GM23338 (cell line): ENCODE results near the gene ZNF630. TPM values are rescaled to one million over a fixed set of nuclear protein-coding genes. Genes with fewer than 3 reads are reported as not detected.

Source experiments
- ATAC-seq: fragments of 200-7000 bp; cut with Tn5 transposase; 3 replicates; pipeline ENCODE4 v1.9.1; 2020
- DNase-seq: peaks from one replicate; pipeline ENCODE4 v3.0.0-alpha.2; 2015; ENCODE audit warnings: low spot score
- H2AFZ ChIP-seq: fragments of 200-600 bp; sonication (generic); 2 replicates; pipeline ENCODE4 v1.8.0; 2016; ENCODE audit warnings: antibody characterized with exemption, mild to moderate bottlenecking, moderate library complexity
- H3F3A ChIP-seq: fragments of 200-600 bp; sonication (generic); replicated peaks from 2 replicates; pipeline ENCODE4 v1.8.0; 2017; ENCODE audit warnings: antibody characterized with exemption, mixed run types, low read depth
- H3K27ac ChIP-seq: fragments of 200-600 bp; sonication (generic); 2 replicates; pipeline ENCODE4 v1.6.1; 2016; ENCODE audit warnings: low read depth
- H3K27me3 ChIP-seq: fragments of 200-600 bp; sonication (generic); 2 replicates; pipeline ENCODE4 v1.8.0; 2016; ENCODE audit warnings: mild to moderate bottlenecking, mixed run types, moderate library complexity; ENCODE audit not compliant: insufficient read depth
- H3K36me3 ChIP-seq: fragments of 200-600 bp; sonication (generic); 2 replicates; pipeline ENCODE4 v1.8.0; 2016; ENCODE audit warnings: mild to moderate bottlenecking; ENCODE audit not compliant: insufficient read depth
- H3K4me1 ChIP-seq: fragments of 200-600 bp; sonication (generic); 2 replicates; pipeline ENCODE4 v1.8.0; 2016; ENCODE audit warnings: mild to moderate bottlenecking, moderate library complexity; ENCODE audit not compliant: insufficient read depth
- H3K4me2 ChIP-seq: fragments of 200-600 bp; sonication (generic); 2 replicates; pipeline ENCODE4 v1.7.1; 2017; ENCODE audit warnings: mixed run types
- H3K4me3 ChIP-seq: fragments of 200-600 bp; sonication (generic); 2 replicates; pipeline ENCODE4 v1.6.1; 2016; ENCODE audit warnings: mixed run types
- H3K79me2 ChIP-seq: fragments of 200-600 bp; sonication (generic); replicated peaks from 2 replicates; pipeline ENCODE4 v1.8.0; 2017; ENCODE audit warnings: mild to moderate bottlenecking; ENCODE audit not compliant: insufficient read depth
- H3K9me2 ChIP-seq: fragments of 200-600 bp; sonication (generic); 2 replicates; pipeline ENCODE4 v1.8.0; 2017; ENCODE audit not compliant: insufficient read depth
- H4K20me1 ChIP-seq: fragments of 200-600 bp; sonication (generic); replicated peaks from 2 replicates; pipeline ENCODE4 v1.8.0; 2017; ENCODE audit warnings: mild to moderate bottlenecking; ENCODE audit not compliant: insufficient read depth
- H3K27ac Mint-ChIP-seq: 2 replicates; pipeline ENCODE4 v1.8.0; 2020; ENCODE audit warnings: inconsistent platforms, mild to moderate bottlenecking, moderate library complexity, mixed read lengths
- H3K27me3 Mint-ChIP-seq: 3 replicates; pipeline ENCODE4 v1.8.0; 2022; ENCODE audit warnings: low read depth, mild to moderate bottlenecking, moderate library complexity, mixed read lengths, inconsistent platforms; ENCODE audit not compliant: insufficient read depth, poor library complexity
- H3K36me3 Mint-ChIP-seq: 3 replicates; pipeline ENCODE4 v1.8.0; 2021; ENCODE audit warnings: low read depth, mild to moderate bottlenecking, inconsistent platforms, moderate library complexity, mixed read lengths
- H3K4me1 Mint-ChIP-seq: 3 replicates; pipeline ENCODE4 v1.8.0; 2020; ENCODE audit warnings: mild to moderate bottlenecking, inconsistent platforms, mixed read lengths
- H3K4me3 Mint-ChIP-seq: 3 replicates; pipeline ENCODE4 v1.8.0; 2021; ENCODE audit warnings: moderate library complexity, mild to moderate bottlenecking, inconsistent platforms, mixed read lengths
- H3K9me3 Mint-ChIP-seq: 3 replicates; pipeline ENCODE4 v1.8.0; 2020; ENCODE audit warnings: moderate library complexity, mild to moderate bottlenecking, inconsistent platforms, mixed read lengths
- CREB1 ChIP-seq: fragments of 250-450 bp; sonication (Bioruptor Pico); IDR thresholded peaks from 2 replicates; pipeline ENCODE4 v1.5.0; 2020; ENCODE audit warnings: low read depth, mild to moderate bottlenecking, moderate library complexity
- CTCF ChIP-seq, 2 experiments: fragments of 200-600 bp in 1 of 2; sonication (generic) in 1 of 2; conservative IDR thresholded peaks; 2 replicates each; pipeline versions ENCODE4 v1.5.1 to v1.6.1; 2016 to 2017; ENCODE audit warnings: antibody characterized with exemption in 2 of 2, low read depth in 2 of 2, mild to moderate bottlenecking in 2 of 2, moderate library complexity in 1 of 2
- ETS1 ChIP-seq: IDR thresholded peaks from 2 replicates; pipeline ENCODE4 v1.6.1; 2016; ENCODE audit warnings: antibody characterized with exemption
- EZH2 ChIP-seq: fragments of 200-600 bp; sonication (generic); IDR thresholded peaks from one replicate; pipeline ENCODE4 v1.8.0; 2017; ENCODE audit warnings: antibody characterized with exemption, mild to moderate bottlenecking, low read depth; ENCODE audit not compliant: unreplicated experiment
- EZH2phosphoT487 ChIP-seq: fragments of 200-600 bp; sonication (generic); IDR thresholded peaks from one replicate; pipeline ENCODE4 v1.8.1; 2018; ENCODE audit warnings: antibody characterized with exemption; ENCODE audit not compliant: unreplicated experiment
- JUNB ChIP-seq: IDR thresholded peaks from one replicate; pipeline ENCODE4 v1.6.1; 2016; ENCODE audit warnings: antibody characterized with exemption; ENCODE audit not compliant: unreplicated experiment
- NANOG ChIP-seq: IDR thresholded peaks from 2 replicates; pipeline ENCODE4 v1.6.1; 2016; ENCODE audit warnings: antibody characterized with exemption, borderline replicate concordance
- POLR2AphosphoS5 ChIP-seq: IDR thresholded peaks from 2 replicates; pipeline ENCODE4 v1.6.1; 2016; ENCODE audit warnings: antibody characterized with exemption, low read depth
- REST ChIP-seq: IDR thresholded peaks from one replicate; pipeline ENCODE4 v1.6.1; 2018; ENCODE audit warnings: antibody characterized with exemption; ENCODE audit not compliant: unreplicated experiment
- STAT1 ChIP-seq: IDR thresholded peaks from one replicate; pipeline ENCODE4 v1.6.1; 2016; ENCODE audit warnings: antibody characterized with exemption; ENCODE audit not compliant: unreplicated experiment
- ZNF114 ChIP-seq: fragments of 250-450 bp; sonication (Bioruptor Pico); IDR thresholded peaks from 2 replicates; pipeline ENCODE4 v1.5.0; 2020; ENCODE audit warnings: mild to moderate bottlenecking, moderate library complexity
- ZNF331 ChIP-seq: fragments of 250-450 bp; sonication (Bioruptor Pico); IDR thresholded peaks from 2 replicates; pipeline ENCODE4 v1.5.0; 2020; ENCODE audit warnings: low read depth, mild to moderate bottlenecking, moderate library complexity
- polyA plus RNA-seq: library from polyadenylated mRNA; unstranded; fragments of >200 nt; fragmentation: Nextera tagmentation; extraction: Ambion mirVana; gene quantifications from 2 replicates; pipeline ENCODE4 v1.2.1, GENCODE V29; 2016
- total RNA-seq: library from RNA; depleted of rRNA; stranded (reverse); fragments of >200 nt; shearing (Covaris generic); gene quantifications from 2 replicates; pipeline ENCODE4 v1.2.3, GENCODE V29; 2014
- TF ChIP-seq, protein P1 (sequence below): fragments of 250-450 bp; sonication (Bioruptor Pico); IDR thresholded peaks from 2 replicates; pipeline ENCODE4 v1.5.0; 2020; ENCODE audit warnings: mild to moderate bottlenecking, moderate library complexity

ZNF630 gene
- total and polyA plus RNA-seq, 2 experiments from 2014 or later = 0.95 to 2.2 TPM

- Histone ChIP-seq H3K36me3 (no peaks in the 10 kb centered on the region), H3F3A (no peaks in the 10 kb centered on the region), H4K20me1 (no peaks in the 10 kb centered on the region), H2AFZ (no peak overlapping the region), H3K9me2 (no peaks in the 10 kb centered on the region), H3K79me2 (no peaks in the 10 kb centered on the region), H3K4me1 (no peaks in the 10 kb centered on the region), H3K4me3 (no peak overlapping the region), H3K27ac (no peak overlapping the region), H3K4me2 (no peak overlapping the region), H3K27me3 (no peaks in the 10 kb centered on the region)
- Mint-ChIP-seq H3K36me3 (no peaks in the 10 kb centered on the region), H3K9me3 (no peaks in the 10 kb centered on the region), H3K4me1 (no peaks in the 10 kb centered on the region), H3K27ac (no peak overlapping the region), H3K4me3 (no peak overlapping the region), H3K27me3 (peaks cover 1% of the 10 kb centered on the region)
- no peak for DNase-seq
- no peak for ATAC-seq
- TF ChIP-seq EZH2phosphoT487 = no peak
- TF ChIP-seq STAT1 = no peak
- TF ChIP-seq REST = no peak
- no peak for TF ChIP-seq EZH2
- TF ChIP-seq, protein P1, sequence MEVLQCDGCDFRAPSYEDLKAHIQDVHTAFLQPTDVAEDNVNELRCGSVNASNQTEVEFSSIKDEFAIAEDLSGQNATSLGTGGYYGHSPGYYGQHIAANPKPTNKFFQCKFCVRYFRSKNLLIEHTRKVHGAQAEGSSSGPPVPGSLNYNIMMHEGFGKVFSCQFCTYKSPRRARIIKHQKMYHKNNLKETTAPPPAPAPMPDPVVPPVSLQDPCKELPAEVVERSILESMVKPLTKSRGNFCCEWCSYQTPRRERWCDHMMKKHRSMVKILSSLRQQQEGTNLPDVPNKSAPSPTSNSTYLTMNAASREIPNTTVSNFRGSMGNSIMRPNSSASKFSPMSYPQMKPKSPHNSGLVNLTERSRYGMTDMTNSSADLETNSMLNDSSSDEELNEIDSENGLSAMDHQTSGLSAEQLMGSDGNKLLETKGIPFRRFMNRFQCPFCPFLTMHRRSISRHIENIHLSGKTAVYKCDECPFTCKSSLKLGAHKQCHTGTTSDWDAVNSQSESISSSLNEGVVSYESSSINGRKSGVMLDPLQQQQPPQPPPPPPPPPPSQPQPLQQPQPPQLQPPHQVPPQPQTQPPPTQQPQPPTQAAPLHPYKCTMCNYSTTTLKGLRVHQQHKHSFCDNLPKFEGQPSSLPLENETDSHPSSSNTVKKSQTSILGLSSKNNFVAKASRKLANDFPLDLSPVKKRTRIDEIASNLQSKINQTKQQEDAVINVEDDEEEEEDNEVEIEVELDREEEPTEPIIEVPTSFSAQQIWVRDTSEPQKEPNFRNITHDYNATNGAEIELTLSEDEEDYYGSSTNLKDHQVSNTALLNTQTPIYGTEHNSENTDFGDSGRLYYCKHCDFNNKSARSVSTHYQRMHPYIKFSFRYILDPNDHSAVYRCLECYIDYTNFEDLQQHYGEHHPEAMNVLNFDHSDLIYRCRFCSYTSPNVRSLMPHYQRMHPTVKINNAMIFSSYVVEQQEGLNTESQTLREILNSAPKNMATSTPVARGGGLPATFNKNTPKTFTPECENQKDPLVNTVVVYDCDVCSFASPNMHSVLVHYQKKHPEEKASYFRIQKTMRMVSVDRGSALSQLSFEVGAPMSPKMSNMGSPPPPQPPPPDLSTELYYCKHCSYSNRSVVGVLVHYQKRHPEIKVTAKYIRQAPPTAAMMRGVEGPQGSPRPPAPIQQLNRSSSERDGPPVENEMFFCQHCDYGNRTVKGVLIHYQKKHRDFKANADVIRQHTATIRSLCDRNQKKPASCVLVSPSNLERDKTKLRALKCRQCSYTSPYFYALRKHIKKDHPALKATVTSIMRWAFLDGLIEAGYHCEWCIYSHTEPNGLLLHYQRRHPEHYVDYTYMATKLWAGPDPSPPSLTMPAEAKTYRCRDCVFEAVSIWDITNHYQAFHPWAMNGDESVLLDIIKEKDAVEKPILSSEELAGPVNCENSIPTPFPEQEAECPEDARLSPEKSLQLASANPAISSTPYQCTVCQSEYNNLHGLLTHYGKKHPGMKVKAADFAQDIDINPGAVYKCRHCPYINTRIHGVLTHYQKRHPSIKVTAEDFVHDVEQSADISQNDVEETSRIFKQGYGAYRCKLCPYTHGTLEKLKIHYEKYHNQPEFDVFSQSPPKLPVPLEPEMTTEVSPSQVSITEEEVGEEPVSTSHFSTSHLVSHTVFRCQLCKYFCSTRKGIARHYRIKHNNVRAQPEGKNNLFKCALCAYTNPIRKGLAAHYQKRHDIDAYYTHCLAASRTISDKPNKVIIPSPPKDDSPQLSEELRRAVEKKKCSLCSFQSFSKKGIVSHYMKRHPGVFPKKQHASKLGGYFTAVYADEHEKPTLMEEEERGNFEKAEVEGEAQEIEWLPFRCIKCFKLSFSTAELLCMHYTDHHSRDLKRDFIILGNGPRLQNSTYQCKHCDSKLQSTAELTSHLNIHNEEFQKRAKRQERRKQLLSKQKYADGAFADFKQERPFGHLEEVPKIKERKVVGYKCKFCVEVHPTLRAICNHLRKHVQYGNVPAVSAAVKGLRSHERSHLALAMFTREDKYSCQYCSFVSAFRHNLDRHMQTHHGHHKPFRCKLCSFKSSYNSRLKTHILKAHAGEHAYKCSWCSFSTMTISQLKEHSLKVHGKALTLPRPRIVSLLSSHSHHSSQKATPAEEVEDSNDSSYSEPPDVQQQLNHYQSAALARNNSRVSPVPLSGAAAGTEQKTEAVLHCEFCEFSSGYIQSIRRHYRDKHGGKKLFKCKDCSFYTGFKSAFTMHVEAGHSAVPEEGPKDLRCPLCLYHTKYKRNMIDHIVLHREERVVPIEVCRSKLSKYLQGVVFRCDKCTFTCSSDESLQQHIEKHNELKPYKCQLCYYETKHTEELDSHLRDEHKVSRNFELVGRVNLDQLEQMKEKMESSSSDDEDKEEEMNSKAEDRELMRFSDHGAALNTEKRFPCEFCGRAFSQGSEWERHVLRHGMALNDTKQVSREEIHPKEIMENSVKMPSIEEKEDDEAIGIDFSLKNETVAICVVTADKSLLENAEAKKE (CRISPR knock-in tag) = no peak
- TF ChIP-seq NANOG = no peak
- no peak for TF ChIP-seq ZNF114
- TF ChIP-seq CTCF (conservative IDR thresholded peaks at IDR 0.05; ENCODE audit: low read depth in 2 of 2) = no peak
- TF ChIP-seq ZNF331 (CRISPR knock-in tag) = no peak
- TF ChIP-seq POLR2AphosphoS5 = no peak
- no peak for TF ChIP-seq ETS1
- TF ChIP-seq JUNB = no peak
- TF ChIP-seq CREB1 = no peak
Measured at GRCh38 chrX:48101443-48101842, 30.0 kb upstream of the ZNF630 start.
